Tibial nerve (tissue), 4 donors: ENCODE measurements around the gene BHLHE41. TPM values are rescaled to one million over a fixed set of nuclear protein-coding genes. Genes with fewer than 3 reads are reported as not detected.

Experiments used
- DNase-seq, 2 donors: peaks; one replicate each; pipeline ENCODE4 v3.0.0-alpha.2; 2019; ENCODE audit warnings: low spot score in 2 of 2
- H3K27ac ChIP-seq, 4 donors: fragments of 200-600 bp; sonication (generic) in 3 of 4; one replicate each; pipeline ENCODE4 v1.5.1; 2017 to 2019; ENCODE audit warnings: mild to moderate bottlenecking in 1 of 4
- H3K27me3 ChIP-seq, 2 donors: fragments of 200-600 bp; sonication (generic) in 1 of 2; one replicate each; pipeline versions ENCODE4 v1.5.1 to v1.6.0; 2017 to 2019
- H3K36me3 ChIP-seq, 3 donors: fragments of 200-600 bp; sonication (generic); one replicate each; pipeline ENCODE4 v1.5.1; 2018 to 2019
- H3K4me1 ChIP-seq, 4 donors: fragments of 200-600 bp; sonication (generic) in 3 of 4; one replicate each; pipeline ENCODE4 v1.5.1; 2017 to 2019
- H3K4me3 ChIP-seq, 4 donors: fragments of 200-600 bp; sonication (generic) in 3 of 4; one replicate each; pipeline ENCODE4 v1.5.1; 2017 to 2019; ENCODE audit warnings: mild to moderate bottlenecking in 1 of 4, moderate library complexity in 1 of 4
- H3K9me3 ChIP-seq, 4 donors: fragments of 200-600 bp; sonication (generic) in 3 of 4; one replicate each; pipeline ENCODE4 v1.5.1; 2017 to 2019
- EP300 ChIP-seq, 2 donors: sonication (generic); formaldehyde crosslinking; IDR thresholded peaks; one replicate each; pipeline ENCODE4 v1.6.1; 2017; ENCODE audit warnings: antibody characterized with exemption in 2 of 2, mild to moderate bottlenecking in 1 of 2
- POLR2A ChIP-seq, 2 donors: fragments of 450-650 bp; IDR thresholded peaks; one replicate each; pipeline ENCODE4 v1.6.1; 2017; ENCODE audit warnings: antibody characterized with exemption in 2 of 2, mild to moderate bottlenecking in 2 of 2, moderate library complexity in 2 of 2
- WGBS, 2 donors: methylation state at CpG; one replicate each; pipeline ENCODE4 v1.1.5; 2018; 5-methylcytosine and 5-hydroxymethylcytosine counted together
- total RNA-seq, 4 donors: library from RNA; depleted of rRNA; stranded (reverse); fragments of >200 nt; gene quantifications; one replicate each; pipeline ENCODE4 v1.1.0, GENCODE V29; 2016
- TF ChIP-seq, protein P1 (sequence below), 5 experiments: fragments of 200-600 bp in 3 of 5; fragments of 450-650 bp in 2 of 5; sonication (generic) in 3 of 5; IDR thresholded peaks; one replicate each; pipeline ENCODE4 v1.5.1; 2016 to 2019; ENCODE audit warnings: antibody characterized with exemption in 5 of 5, mild to moderate bottlenecking in 3 of 5, moderate library complexity in 2 of 5

The BHLHE41 gene
- total RNA-seq, 4 donors from 2014 or later, result 6.5 to 12.7 (median 9.9) TPM

- Histone ChIP-seq H3K4me1 (peaks cover 0 to 18% (median 4%) of the 10 kb centered on the region in 4 donors), H3K36me3 (no peaks in the 10 kb centered on the region), H3K27me3 (no peaks in the 10 kb centered on the region), H3K4me3 (no peak overlapping the region), H3K27ac (peak overlapping the region in 2 of 4 donors; percentile 56 to 76), H3K9me3 (no peaks in the 10 kb centered on the region)
- peak in 1 of 2 donors; percentile 61 for DNase-seq
- 60 to 67% methylated on average over 10 of the region's 10 CpGs for WGBS, 2 donors
- peak in 1 of 2 donors; percentile 44 for TF ChIP-seq EP300 (IDR thresholded peaks at IDR 0.05)
- TF ChIP-seq, protein P1, sequence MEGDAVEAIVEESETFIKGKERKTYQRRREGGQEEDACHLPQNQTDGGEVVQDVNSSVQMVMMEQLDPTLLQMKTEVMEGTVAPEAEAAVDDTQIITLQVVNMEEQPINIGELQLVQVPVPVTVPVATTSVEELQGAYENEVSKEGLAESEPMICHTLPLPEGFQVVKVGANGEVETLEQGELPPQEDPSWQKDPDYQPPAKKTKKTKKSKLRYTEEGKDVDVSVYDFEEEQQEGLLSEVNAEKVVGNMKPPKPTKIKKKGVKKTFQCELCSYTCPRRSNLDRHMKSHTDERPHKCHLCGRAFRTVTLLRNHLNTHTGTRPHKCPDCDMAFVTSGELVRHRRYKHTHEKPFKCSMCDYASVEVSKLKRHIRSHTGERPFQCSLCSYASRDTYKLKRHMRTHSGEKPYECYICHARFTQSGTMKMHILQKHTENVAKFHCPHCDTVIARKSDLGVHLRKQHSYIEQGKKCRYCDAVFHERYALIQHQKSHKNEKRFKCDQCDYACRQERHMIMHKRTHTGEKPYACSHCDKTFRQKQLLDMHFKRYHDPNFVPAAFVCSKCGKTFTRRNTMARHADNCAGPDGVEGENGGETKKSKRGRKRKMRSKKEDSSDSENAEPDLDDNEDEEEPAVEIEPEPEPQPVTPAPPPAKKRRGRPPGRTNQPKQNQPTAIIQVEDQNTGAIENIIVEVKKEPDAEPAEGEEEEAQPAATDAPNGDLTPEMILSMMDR (IDR thresholded peaks at IDR 0.05), result no peak
- TF ChIP-seq POLR2A (IDR thresholded peaks at IDR 0.05), result no peak
Observed at GRCh38 chr12:26109343-26109881, 15.4 kb downstream of the BHLHE41 start.

DNA sequence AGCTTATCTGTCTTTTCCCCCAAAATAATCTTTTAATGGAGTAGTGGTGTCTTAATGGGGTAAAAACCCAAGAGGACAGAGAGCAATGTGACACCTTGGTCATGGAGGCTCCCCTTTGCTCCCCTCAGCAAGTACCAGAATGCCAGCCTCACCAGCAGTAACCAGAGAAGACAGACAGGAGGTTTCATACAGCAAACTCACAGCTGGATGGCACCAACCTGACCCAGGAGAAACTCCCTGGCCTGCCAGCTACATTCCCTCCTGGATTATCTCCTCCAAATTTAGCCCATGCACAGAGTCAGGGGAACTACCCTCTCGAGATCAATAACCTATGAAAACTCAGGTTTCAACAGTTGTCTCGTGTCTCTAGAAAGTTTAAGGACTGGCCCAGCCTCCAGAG is 15.9 kb downstream of the BHLHE41 start:
- Histone ChIP-seq H3K36me3 (no peaks in the 10 kb centered on the region), H3K9me3 (no peaks in the 10 kb centered on the region), H3K27me3 (no peaks in the 10 kb centered on the region), H3K4me1 (peaks cover 0 to 18% (median 4%) of the 10 kb centered on the region in 4 donors), H3K27ac (peak overlapping the region in 2 of 4 donors; percentile 56 to 76), H3K4me3 (no peak overlapping the region)
- no peak for DNase-seq
- WGBS, 2 donors, result 83 to 86% methylated on average over 2 of the region's 2 CpGs
- TF ChIP-seq POLR2A (IDR thresholded peaks at IDR 0.05) (no peak), EP300 (IDR thresholded peaks at IDR 0.05) (no peak)
- TF ChIP-seq, protein P1 (IDR thresholded peaks at IDR 0.05), result no peak

DNA sequence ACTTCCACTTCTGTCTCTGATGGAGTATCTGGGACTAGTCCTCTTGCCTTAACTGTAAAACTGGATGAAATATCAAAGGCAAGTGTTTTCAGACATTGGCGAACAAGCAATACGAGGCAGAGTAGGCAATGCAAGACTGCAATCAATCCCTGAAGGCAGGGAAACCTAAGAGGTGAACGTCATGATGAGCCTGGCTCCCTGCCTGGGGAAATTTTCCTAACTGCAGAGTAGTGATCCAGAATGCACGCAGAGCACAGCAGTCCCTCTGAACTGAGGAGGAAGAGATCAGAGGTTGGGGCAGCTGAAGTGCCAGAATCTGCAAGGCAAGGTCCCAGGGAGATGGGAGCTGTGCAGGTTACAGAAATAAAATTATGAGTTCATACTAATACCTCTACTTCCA is 18.5 kb downstream of the BHLHE41 start:
- 46 to 49% methylated on average over 4 of the region's 4 CpGs for WGBS, 2 donors
- DNase-seq, result no peak
- no peak for TF ChIP-seq POLR2A (IDR thresholded peaks at IDR 0.05)
- TF ChIP-seq, protein P1 (IDR thresholded peaks at IDR 0.05), result no peak
- TF ChIP-seq EP300 (IDR thresholded peaks at IDR 0.05), result no peak
- H3K4me3 ChIP-seq, result no peak overlapping the region
- no peaks in the 10 kb centered on the region for H3K36me3 ChIP-seq
- peaks cover 0 to 6% (median 0%) of the 10 kb centered on the region in 4 donors for H3K4me1 ChIP-seq
- H3K27ac ChIP-seq, result no peak overlapping the region
- H3K27me3 ChIP-seq, result no peaks in the 10 kb centered on the region
- no peaks in the 10 kb centered on the region for H3K9me3 ChIP-seq

DNA sequence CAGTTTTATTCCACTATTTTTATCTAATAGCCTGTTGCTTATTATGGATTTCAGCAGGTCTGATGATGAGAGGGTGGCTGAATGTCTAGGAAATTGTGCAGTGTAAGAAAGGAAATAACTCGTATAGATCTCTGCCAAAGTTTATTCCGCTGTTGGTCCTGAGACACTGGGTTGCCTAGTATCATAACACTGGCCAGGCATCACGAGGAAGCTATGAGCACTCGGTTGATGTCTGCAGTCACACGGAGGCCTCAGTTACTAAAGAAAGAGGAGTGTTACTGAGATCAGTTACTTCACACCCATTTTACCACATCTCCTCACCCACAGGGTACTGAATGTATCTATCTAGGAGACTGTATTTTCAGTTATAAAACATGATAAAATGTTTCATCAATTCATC is 21.9 kb downstream of the BHLHE41 start:
- TF ChIP-seq EP300 (IDR thresholded peaks at IDR 0.05) (no peak), POLR2A (IDR thresholded peaks at IDR 0.05) (no peak)
- TF ChIP-seq, protein P1 (IDR thresholded peaks at IDR 0.05), result no peak
- WGBS, 2 donors, result 71 to 76% methylated on average over 5 of the region's 5 CpGs
- H3K9me3 ChIP-seq, result no peaks in the 10 kb centered on the region
- H3K27me3 ChIP-seq, result no peaks in the 10 kb centered on the region
- no peak overlapping the region for H3K27ac ChIP-seq
- H3K36me3 ChIP-seq, result no peaks in the 10 kb centered on the region
- no peak for DNase-seq
- no peak overlapping the region for H3K4me3 ChIP-seq
- H3K4me1 ChIP-seq, result no peaks in the 10 kb centered on the region

DNA sequence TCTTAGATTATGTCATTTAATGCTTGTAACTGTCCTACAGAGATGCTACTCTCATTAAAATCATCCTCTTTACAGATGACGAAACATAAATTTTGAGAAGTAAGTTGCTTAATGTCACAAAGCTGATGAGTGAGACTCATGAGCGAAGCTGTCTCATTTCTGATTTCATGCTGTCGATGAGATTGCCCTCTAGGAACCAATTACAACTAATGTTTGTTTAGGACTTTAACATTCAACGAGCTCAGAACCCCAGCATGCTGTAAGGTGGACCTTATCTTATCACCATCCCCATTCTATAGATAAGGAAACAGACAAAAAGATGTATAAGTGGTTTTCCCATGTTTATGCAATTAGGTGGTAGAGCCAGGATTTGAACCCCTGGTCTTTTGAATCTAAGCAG is 23.1 kb downstream of the BHLHE41 start:
- no peaks in the 10 kb centered on the region for H3K27me3 ChIP-seq
- H3K4me1 ChIP-seq, result peaks cover 0 to 8% (median 0%) of the 10 kb centered on the region in 4 donors
- 79 to 80% methylated on average over 4 of the region's 4 CpGs for WGBS, 2 donors
- H3K27ac ChIP-seq, result no peak overlapping the region
- no peaks in the 10 kb centered on the region for H3K9me3 ChIP-seq
- H3K36me3 ChIP-seq, result no peaks in the 10 kb centered on the region
- DNase-seq, result no peak
- no peak overlapping the region for H3K4me3 ChIP-seq
- no peak for TF ChIP-seq POLR2A (IDR thresholded peaks at IDR 0.05)
- TF ChIP-seq, protein P1 (IDR thresholded peaks at IDR 0.05), result no peak
- no peak for TF ChIP-seq EP300 (IDR thresholded peaks at IDR 0.05)
